ENCODE measurements around the gene PDLIM1.
A peak's percentile ranks its signal among the peaks of the same experiment; 100 is the strongest.

Gene PDLIM1

DNA sequence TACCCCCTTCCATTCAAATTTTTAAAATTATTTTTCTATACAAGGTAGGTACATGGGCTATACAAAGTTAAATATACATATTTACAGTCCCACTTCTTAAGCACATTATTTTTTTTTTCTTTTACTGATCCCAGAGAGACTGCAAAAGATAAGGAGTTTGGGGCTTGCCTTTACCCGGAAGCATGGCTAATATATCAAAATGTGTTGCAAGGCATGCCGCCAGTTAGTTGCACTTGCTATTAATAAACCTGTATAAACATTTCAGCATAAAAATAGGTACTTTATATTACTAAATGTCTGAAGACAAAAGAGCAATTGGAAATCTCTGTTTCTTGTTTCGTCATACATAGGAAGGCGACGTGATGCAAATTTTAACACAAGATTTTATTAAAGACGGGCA lies 21.5 kb upstream of the PDLIM1 start:
- TF ChIP-seq, protein P1, sequence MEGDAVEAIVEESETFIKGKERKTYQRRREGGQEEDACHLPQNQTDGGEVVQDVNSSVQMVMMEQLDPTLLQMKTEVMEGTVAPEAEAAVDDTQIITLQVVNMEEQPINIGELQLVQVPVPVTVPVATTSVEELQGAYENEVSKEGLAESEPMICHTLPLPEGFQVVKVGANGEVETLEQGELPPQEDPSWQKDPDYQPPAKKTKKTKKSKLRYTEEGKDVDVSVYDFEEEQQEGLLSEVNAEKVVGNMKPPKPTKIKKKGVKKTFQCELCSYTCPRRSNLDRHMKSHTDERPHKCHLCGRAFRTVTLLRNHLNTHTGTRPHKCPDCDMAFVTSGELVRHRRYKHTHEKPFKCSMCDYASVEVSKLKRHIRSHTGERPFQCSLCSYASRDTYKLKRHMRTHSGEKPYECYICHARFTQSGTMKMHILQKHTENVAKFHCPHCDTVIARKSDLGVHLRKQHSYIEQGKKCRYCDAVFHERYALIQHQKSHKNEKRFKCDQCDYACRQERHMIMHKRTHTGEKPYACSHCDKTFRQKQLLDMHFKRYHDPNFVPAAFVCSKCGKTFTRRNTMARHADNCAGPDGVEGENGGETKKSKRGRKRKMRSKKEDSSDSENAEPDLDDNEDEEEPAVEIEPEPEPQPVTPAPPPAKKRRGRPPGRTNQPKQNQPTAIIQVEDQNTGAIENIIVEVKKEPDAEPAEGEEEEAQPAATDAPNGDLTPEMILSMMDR (conservative IDR thresholded peaks at IDR 0.05; ENCODE audit: low read length), result no peak
- no peak for TF ChIP-seq EZH2phosphoT487 (IDR thresholded peaks at IDR 0.05; ENCODE audit: borderline replicate concordance)

GRCh38 chr10:95309958-95310357 lies 19.2 kb upstream of the PDLIM1 start:
- no peak for TF ChIP-seq EZH2phosphoT487 (IDR thresholded peaks at IDR 0.05; ENCODE audit: borderline replicate concordance)
- TF ChIP-seq, protein P1 (conservative IDR thresholded peaks at IDR 0.05; ENCODE audit: low read length), result no peak
- H3K9me2 ChIP-seq (replicated peaks; ENCODE audit: low read depth, low read length), result no peaks in the 10 kb centered on the region
- peak overlapping the region; percentile 55 for H3K9ac ChIP-seq (ENCODE audit: low read depth, low read length, poor library complexity, severe bottlenecking)
- peak overlapping the region; percentile 78 for H2AFZ ChIP-seq (ENCODE audit: low read length)
- H4K20me1 ChIP-seq (ENCODE audit: insufficient read depth, low read length, poor library complexity, severe bottlenecking), result no peaks in the 10 kb centered on the region
- no peaks in the 10 kb centered on the region for H3K27me3 ChIP-seq (ENCODE audit: insufficient read depth, low read length, poor library complexity, severe bottlenecking)
- H3K79me2 ChIP-seq (ENCODE audit: insufficient read depth, low read length), result no peaks in the 10 kb centered on the region
- no peaks in the 10 kb centered on the region for H3K36me3 ChIP-seq (ENCODE audit: insufficient read depth, low read length)
- H3K4me1 ChIP-seq (ENCODE audit: insufficient read depth, low read length, poor library complexity, severe bottlenecking), result peaks cover 69% of the 10 kb centered on the region
- no peaks in the 10 kb centered on the region for H3K9me3 ChIP-seq (ENCODE audit: insufficient read depth, low read depth, low read length)
- no peaks in the 10 kb centered on the region for H3F3A ChIP-seq (ENCODE audit: low read depth)
- peak overlapping the region; percentile 26 for H3K4me3 ChIP-seq (ENCODE audit: low read length, poor library complexity, severe bottlenecking)
- H3K4me2 ChIP-seq (ENCODE audit: low read depth, low read length, poor library complexity, severe bottlenecking), result peak overlapping the region; percentile 62

More for the DNA sequence above, 21.5 kb upstream of the PDLIM1 start:
- peaks cover 68% of the 10 kb centered on the region for H3K4me1 ChIP-seq (ENCODE audit: insufficient read depth, low read length, poor library complexity, severe bottlenecking)
- no peaks in the 10 kb centered on the region for H3K36me3 ChIP-seq (ENCODE audit: insufficient read depth, low read length)
- no peaks in the 10 kb centered on the region for H3F3A ChIP-seq (ENCODE audit: low read depth)
- no peaks in the 10 kb centered on the region for H4K20me1 ChIP-seq (ENCODE audit: insufficient read depth, low read length, poor library complexity, severe bottlenecking)
- H3K27me3 ChIP-seq (ENCODE audit: insufficient read depth, low read length, poor library complexity, severe bottlenecking), result no peaks in the 10 kb centered on the region
- no peak overlapping the region for H3K4me3 ChIP-seq (ENCODE audit: low read length, poor library complexity, severe bottlenecking)
- no peak overlapping the region for H3K9ac ChIP-seq (ENCODE audit: low read depth, low read length, poor library complexity, severe bottlenecking)
- H3K79me2 ChIP-seq (ENCODE audit: insufficient read depth, low read length), result no peaks in the 10 kb centered on the region
- H3K9me3 ChIP-seq (ENCODE audit: insufficient read depth, low read depth, low read length), result no peaks in the 10 kb centered on the region
- H2AFZ ChIP-seq (ENCODE audit: low read length), result no peak overlapping the region
- H3K4me2 ChIP-seq (ENCODE audit: low read depth, low read length, poor library complexity, severe bottlenecking), result no peak overlapping the region
- no peaks in the 10 kb centered on the region for H3K9me2 ChIP-seq (replicated peaks; ENCODE audit: low read depth, low read length)

DNA sequence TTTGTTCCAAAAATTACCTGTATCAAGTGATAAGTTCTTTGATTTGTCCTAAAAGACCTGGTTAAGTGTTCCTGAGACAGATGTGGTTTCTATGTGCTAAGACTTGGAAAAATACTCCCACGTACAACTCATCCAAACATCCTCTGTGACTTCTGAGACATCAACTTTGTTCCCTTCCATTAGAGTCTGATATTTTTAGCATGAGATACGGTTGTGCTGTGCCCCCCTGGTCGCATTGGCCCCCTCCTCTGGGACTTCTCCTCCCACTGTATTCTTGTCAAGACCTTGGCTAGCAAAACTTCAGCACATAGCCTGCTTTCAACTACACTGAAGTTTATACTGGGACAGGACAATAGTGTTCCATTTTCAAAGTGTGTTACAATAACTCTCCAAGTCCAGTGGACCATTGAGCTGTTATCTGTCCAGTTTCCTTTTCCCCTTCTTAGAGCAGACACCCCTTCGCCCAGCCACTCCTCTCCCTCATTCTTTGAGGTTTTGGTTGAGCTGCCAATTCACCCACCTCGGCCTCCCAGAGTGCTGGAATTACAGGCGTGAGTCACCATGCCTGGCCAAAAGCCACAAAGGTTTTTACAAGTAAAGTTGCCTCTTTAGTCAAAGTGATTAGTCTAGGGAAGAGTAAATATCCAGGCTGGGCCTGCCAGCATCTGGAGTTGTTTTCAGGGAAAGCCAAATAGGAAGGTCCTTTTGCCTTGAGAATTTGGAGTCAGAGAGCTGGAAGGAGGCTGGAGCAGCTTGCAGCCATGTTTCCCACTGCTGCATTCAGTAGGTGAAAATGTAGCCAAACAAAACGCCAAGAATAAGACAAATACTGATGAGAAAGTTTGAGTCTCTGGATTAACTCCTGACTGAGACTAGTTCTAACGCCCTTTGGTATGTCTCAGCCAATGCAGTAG lies 17.8 kb upstream of the PDLIM1 start:
- Histone ChIP-seq H3K9me3 (ENCODE audit: insufficient read depth, low read depth, low read length) (no peaks in the 10 kb centered on the region), H3K4me3 (ENCODE audit: low read length, poor library complexity, severe bottlenecking) (peak overlapping the region; percentile 15), H3F3A (ENCODE audit: low read depth) (no peaks in the 10 kb centered on the region), H3K4me2 (ENCODE audit: low read depth, low read length, poor library complexity, severe bottlenecking) (peak overlapping the region; percentile 42), H4K20me1 (ENCODE audit: insufficient read depth, low read length, poor library complexity, severe bottlenecking) (no peaks in the 10 kb centered on the region), H2AFZ (ENCODE audit: low read length) (no peak overlapping the region), H3K4me1 (ENCODE audit: insufficient read depth, low read length, poor library complexity, severe bottlenecking) (peaks cover 68% of the 10 kb centered on the region), H3K79me2 (ENCODE audit: insufficient read depth, low read length) (no peaks in the 10 kb centered on the region), H3K36me3 (ENCODE audit: insufficient read depth, low read length) (no peaks in the 10 kb centered on the region), H3K9me2 (replicated peaks; ENCODE audit: low read depth, low read length) (no peaks in the 10 kb centered on the region), H3K9ac (ENCODE audit: low read depth, low read length, poor library complexity, severe bottlenecking) (peak overlapping the region; percentile 34), H3K27me3 (ENCODE audit: insufficient read depth, low read length, poor library complexity, severe bottlenecking) (no peaks in the 10 kb centered on the region)
- no peak for TF ChIP-seq EZH2phosphoT487 (IDR thresholded peaks at IDR 0.05; ENCODE audit: borderline replicate concordance)
